DMS153 treated with DMSO at 0.1 percent for 48 hours (cell line): ENCODE data around the gene NLK.
A peak's percentile ranks its signal among the peaks of the same experiment; 100 is the strongest.

Experiments used
- DNase-seq: peaks from one replicate; lab custom pipeline; 2025; ENCODE audit not compliant: unreplicated experiment; lab: John Stamatoyannopoulos, UW

NLK gene

DNA sequence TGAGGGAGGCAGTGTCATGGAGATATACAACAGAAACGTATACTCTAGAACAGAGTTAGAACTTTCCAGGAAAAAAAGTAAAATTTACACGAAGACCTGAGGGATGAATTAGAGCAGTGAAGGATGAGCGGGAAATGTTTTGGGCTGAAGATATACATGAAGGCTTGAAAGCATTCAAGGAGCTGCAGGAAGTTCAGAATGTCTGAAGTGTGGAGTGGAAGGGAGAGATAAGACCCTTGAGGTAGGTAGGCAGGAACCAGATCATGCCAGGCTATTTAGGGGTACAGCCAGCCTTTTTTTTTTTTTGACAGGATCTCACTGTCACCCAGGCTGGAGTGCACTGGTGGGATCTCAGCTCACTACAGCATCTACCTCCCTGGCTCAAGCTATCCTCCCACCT, 3.2 kb upstream of the NLK start:
- DNase-seq, result no peak

DNA sequence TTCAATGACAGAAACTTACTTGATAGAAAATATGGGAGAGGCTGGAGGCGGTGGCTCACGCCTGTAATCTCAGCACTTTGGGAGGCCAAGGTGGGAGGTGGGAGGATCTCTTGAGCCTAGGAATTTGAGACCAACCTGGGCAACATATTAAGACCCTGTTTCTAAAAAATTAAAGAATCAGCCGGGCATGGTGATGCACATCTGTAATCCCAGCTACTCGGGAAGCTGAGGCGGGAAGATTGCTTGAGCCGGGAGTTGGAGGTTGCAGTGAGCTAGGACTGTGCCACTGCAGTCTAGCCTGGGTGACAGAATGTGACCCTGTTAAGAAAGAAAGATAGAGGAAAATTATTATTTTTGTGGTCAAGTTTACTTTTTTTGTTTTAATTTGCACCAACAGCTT, 2.1 kb upstream of the NLK start:
- DNase-seq, result no peak

DNA sequence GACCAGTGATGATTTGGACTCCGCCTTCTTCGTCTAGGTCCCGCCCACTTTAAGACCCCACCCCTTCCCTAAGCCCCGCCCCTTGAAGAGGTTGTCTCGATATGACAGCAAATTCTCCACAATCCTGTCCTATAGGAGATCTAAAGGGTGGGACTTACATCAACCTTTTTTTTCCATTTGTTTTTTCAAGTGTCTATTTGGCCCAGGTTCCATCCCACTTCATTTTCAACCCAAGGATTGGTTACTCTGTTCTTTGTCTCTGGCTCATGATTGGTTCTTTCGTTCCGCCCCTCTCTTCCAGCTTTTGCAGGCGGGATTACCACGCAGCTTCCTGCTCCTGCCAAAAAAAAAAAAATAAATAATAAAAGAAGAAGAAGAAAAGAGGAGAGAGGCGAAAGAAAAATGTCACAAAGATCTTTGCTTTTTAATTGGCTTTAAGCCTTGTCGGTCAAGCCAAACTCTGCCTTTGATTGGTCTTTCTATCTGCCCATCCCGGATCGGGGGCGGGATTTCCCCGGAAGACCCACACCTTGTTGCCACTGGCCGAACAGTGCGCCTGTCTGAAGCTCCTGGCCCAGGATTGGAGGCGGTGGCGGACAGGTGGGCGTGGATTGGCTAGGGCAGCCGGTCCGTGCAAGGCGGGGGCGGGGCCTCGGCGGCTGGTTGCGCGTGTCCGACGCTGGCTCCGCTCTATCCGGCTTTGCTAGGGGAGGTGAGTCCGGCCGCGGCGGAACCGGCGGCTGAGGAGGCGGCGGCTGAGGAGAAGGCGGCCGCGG, 1.2 kb upstream of the NLK start:
- DNase-seq, result peak; percentile 99

DNA sequence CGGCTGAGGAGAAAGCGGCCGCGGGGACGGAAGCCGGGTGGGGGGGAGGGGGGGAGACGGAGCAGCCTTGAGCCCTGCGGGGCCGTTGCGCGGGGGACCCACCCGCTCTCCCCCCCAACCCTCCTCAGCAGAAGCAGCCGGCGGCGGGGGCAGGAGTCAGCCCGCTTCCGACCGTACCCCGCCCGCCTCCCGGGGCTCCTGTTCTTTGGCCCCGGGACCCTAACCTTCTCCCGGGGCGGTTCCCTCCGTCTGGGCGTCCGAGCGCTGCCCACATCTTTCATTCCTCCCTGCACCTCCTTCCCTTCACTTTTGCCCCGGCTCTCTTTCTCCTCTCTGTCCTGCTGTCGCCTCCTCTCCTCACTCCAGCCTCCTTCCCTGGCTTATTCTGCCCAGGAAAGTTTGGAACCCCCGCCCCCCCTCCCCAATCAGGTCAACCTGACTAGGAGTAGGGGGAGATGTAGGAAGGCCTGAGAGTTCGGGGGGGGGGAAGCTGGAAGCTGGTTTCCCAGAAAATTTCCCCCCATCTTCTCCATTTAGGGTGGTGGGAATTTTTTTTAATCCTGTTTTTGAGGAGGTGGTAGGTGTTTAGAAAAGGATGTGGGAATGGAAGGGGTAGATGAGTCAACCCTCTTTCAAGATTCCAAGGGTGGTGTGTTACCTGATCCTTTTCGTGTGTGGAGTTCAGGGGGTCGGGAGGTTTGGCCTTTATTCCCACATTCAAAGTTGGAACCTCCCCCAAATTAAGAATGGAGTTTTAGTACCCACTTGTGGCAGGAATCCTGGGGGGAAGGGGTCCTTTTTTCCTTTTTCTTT, 427 bp upstream of the NLK start:
- no peak for DNase-seq

DNA sequence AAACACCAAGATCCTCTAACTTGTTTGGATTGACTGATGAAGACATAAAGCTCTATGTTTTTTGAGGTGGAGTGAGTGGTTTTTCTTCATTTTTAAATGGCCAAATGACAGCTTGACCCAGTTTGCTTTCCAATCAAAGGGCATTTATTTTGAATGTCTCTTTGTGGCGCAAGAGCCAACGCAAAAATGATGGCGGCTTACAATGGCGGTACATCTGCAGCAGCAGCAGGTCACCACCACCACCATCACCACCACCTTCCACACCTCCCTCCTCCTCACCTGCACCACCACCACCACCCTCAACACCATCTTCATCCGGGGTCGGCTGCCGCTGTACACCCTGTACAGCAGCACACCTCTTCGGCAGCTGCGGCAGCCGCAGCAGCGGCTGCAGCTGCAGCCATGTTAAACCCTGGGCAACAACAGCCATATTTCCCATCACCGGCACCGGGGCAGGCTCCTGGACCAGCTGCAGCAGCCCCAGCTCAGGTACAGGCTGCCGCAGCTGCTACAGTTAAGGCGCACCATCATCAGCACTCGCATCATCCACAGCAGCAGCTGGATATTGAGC, 329 bp downstream of the NLK start:
- no peak for DNase-seq

DNA sequence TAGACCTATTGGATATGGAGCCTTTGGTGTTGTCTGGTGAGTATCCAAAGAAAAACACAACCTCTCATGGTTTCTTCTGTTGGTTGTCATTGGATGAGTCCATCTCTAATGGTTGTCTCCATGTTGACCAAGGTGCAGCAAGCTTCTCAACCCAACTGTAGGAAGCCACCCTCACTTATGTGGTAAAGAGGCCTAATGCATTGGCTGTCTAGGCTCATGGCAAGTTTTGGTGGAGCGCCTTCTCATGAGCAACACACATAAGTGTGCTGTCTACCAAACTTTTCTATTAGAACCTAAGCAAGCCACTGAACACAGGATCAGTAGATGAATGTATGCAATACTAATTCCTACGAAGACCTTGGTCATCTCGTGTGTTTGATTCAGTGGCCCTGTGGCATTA, 819 bp downstream of the NLK start:
- no peak for DNase-seq

DNA sequence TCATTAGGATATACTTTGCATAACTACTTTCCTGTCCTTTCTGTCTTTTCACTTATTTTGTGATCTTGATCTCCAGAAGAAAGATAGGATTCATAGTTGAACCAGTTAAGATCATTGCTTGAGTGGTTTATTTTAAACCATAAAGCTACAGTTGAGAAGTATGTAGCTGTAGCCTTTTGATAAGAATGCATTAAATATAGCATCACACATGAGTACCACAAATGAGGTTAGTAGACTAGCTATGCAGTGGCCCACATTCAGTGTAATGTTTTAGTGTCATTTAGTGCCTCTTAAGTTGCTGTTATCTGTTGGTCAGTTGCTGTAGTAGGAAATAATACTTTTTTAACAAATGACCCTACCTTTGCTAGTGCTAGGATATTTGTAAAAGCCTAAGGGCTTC, 1.3 kb downstream of the NLK start:
- no peak for DNase-seq

DNA sequence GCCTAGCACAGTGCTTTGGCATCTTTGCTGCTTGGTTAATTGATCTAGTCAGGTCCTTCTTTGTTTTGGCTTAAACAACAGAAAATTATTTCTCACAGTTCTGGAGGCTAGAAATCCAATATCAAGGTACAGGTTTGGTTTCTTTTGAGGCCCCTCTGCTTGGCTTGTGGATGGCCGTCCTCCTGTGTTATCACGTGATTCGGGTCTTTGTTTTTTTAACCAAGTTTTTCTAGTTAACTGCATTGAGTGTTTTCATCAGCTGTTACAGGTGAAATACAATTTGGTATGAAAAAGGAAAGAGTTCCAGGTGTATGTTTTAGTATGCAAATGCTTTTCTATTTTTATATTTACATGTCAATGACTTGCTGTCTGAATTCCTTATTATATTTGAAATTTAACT, 2.8 kb downstream of the NLK start:
- DNase-seq, result no peak

DNA sequence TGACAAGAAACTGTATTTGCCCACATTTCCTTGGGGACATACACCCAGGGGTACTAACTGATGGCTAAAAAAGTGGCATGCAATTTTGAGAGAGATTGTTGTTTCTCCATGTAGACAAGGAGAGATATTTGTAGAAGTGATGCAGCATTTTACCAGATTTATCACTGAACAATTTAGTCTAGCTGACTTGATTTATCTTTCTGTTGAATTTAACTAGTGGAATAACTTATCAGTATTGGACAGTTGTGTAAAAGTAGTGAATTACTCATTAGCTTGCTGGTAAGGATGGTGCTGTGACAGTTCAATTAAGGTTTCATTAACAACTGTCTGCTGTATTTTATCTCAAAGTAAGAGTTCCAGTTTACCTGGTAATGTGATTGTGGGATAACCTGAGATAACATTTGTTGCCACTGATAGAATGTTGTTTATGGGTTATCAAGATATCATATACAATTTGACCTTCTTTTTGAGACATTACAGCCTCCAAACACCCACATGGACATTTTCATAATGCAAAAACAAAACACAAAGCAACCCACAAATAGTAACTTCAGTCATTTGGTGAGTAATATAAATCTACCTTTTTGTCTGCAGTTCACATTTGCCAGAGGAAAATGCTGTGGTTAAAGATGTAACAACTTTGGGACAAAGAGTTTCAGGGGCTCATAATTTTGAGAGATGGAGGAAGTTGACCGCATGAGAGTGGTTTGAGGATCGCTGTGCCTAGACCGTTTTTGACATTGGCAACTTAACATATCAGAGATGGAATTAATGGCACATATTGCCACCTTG, 3.8 kb downstream of the NLK start:
- DNase-seq, result no peak

DNA sequence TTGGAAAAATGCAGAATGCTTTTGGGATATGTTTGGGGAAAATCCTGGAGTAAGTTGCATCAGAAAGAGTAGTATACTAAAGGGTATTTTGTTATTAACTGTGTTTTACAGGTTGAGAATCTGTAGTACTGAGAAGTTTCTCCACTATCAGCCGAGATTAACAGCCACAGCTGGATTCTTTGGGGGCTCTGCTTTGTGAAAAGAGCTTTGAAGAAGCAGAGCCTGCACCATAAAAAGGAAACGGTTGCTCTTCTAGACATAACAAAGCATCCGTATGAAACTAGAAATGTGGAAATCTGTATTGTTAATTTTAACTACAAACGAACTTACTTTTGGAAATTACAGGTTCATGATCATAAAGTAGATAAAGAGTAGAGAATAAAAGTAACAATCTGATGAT, 5.3 kb downstream of the NLK start:
- no peak for DNase-seq

DNA sequence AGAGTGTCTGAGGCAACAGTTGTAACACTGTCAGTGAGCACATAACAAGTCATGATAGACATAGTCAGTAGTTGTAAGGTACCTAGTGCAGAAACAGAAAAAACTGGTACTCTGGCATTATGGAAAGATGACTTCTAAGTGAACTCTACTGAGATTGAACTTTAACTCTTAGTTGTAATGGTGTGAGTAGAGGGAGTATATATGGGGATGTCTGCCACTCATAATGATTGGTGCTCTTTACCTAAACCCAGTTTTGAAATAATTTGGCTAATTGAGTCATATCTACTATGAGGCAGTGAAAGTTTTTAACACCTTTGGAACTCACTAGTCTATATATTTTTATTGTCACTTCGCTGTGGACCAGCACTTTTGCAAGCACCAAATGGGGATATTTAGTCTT, 6.6 kb downstream of the NLK start:
- DNase-seq, result no peak

DNA sequence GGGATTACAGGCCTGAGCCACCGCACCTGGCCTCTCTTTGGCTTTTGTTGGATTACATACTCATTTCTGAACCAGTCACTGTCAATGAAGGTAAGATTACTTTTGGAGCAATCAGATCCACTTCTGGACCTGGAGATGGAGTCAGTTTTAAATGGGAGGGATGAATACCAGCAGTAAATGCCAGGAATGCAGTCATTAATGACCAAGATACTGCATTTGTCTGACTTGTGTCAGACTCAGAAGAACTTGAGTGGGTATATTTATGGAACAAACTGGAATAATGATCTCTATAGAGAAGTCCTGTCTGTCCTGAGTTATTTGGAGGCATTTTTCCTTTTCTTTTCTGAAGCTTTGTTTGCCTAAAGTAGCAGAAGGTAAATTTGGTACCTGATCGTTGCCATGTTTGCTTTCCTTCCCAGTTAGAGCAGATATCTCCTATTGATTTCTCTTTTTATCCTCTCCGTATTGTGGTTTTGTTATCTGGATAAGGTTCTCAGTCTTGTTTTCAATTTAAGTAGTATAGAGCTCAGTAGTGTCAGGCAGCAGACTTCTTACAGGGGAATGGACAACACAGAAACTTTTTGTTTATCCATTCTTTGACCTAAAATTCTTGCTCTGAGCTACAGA, 10.7 kb downstream of the NLK start:
- no peak for DNase-seq

DNA sequence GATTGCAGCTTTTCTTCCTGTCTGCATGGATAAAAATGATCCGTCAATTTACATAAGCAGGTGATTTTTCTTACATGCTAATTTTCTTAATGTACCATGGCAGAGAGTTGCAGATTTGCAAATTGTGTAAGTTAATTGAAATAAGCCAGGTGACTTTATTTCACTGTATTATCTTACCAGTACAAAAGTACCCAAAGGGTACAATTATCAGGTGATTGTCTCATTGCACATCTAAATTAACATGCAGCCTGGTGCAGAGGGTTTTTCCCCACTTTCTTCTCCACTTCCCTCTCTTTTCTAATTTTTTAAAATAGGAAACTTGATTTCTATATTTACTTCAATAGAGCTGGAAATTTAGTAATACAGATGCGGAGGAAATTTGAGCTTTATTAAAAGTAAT, 11.2 kb downstream of the NLK start:
- no peak for DNase-seq

DNA sequence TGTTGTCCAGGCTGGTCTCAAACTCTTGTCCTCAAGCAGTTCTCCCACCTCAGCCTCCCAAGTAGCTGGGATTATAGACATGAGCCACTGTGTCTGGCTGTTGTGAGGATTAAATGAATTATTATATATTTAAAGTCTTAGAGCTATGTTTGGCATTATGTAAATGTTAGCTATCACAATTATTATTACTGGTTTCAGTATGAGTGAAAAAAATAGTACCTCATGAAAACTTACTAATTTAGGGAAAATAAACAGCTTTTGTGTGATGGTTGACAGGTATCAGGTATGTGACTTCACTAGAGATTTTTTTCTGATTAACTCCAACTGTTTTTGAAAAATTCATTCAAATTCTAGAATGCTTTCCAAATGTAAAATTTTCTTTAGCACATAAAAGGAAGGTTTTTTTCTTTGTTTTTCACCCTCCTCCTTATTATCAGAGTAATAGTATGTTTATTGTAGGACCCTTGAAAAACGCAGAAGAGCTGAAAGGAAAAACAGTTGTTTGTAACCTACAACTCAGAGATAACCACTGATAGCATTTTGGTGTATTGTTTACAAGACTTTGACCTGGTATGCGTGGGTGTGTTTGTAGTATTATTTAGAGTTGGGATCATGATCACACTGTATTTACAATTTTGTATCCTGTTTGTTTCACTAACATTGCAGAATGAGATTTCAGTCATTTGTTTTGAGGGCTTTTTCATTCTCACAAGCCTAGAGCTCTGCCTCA, 13.2 kb downstream of the NLK start:
- DNase-seq, result no peak

DNA sequence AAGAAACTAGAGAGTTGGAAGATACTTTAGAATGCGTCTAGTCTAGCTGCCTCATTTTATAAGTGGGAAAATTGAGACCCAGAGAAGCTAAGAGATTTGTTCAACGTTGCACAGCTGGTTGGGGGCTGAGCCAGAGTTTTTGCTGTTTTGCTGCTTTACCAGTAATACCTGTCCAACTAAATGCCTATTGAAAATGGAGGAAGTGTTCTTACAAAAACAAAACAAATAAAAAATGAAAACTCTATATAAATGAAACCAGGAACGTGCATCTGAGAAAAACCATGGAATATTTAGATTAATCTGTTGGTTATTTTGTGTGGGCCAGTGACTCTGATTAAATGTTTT, 13.8 kb downstream of the NLK start:
- no peak for DNase-seq

DNA sequence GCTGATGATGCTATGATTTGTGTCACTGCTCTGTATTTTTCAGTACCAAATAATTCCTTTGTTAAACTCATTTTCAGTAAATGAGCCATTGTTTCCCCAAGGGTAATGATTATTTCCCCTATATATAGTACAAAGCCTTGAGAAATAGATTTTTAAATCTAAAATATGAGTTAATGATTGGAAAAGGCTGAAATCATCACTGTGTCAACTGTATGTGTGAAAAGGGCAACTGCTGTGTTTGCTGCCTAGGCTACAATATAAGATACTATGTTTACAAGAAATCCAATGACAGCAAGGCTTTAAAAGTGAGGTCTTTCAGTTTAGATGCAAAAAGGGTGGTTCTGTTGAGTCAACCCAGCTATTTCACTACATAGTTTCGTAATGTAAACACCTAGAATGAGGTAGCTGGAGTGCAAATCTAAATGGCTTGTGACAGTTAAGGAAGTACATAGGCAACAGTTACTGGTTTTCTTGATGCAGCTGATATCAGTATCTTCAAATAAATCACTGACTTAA, 15.3 kb downstream of the NLK start:
- no peak for DNase-seq

DNA sequence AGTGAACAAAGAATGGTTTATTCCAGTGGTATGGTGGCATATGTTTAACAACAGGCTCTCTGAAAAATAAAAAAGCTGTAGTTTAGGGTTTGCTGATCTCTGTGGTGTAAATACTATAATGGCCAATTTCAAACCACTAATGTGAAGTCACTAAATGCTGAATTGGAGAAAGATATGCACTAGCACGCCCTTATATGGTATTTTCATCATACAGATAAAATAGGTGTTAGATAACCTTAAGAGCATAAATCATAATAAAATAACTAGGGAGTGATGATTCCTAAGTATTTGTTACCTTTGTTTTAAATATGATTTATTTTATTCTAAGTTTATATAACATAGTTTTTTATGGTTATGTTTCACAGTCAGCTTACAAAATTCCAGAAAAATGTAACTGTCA, 17.2 kb downstream of the NLK start:
- DNase-seq, result no peak

DNA sequence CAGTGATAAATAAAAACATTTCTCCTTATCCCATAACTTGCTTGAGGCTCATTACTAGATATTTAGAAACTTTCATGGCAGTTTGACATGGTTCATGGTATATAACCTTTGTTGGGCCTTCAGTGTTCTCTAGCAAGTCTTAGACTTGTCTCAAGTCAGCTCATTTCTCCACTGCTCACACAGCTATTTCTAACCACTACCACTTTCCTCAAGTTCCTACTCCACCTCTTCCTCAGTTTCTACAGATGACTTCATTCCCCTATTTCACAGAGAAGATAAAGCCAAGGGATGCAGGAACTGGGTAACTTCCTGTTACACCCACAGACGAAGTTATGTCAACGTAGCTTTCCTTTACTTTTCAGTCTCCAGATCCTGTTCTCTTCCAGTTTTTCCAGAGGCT, 23.2 kb downstream of the NLK start:
- no peak for DNase-seq

DNA sequence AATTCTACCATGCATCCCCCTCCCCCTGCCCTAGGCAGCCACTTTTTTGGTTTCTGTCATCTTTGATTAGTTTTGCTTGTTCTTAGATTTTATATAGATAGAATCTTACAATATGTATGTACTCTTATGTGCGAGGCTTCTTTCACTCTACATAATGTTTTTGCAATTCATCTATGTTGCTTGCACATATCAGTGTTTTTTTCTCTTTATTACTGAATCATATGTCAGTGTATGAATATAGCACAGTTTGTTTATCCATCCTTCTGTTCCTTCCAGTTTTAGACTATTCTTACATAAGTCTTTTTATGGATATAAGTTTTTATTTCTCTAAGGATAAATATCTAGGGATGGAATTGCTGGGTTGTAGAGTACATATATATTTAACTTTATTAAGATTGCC, 26.6 kb downstream of the NLK start:
- no peak for DNase-seq

DNA sequence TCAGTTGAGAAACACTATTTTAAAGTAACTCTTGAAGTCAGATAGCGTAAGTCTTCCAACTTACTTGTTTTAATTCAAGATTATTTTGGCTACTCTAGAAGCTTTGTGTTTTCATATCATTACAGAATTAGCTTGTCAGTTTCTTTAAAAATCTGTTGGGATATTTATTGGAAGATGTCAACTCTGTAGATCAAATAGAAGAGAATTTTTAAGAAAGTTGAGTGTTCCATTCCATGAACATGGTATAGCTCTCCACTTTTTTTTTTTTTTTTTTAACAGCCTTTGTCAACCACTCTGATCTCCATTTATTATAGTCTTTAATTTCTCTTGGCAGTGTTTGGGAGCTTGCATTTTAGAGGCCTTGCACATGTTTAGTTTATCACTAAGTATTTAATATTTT, 28.7 kb downstream of the NLK start:
- DNase-seq, result no peak
